ENCODE data around the gene DCUN1D3.

- TF ChIP-seq, protein P1, sequence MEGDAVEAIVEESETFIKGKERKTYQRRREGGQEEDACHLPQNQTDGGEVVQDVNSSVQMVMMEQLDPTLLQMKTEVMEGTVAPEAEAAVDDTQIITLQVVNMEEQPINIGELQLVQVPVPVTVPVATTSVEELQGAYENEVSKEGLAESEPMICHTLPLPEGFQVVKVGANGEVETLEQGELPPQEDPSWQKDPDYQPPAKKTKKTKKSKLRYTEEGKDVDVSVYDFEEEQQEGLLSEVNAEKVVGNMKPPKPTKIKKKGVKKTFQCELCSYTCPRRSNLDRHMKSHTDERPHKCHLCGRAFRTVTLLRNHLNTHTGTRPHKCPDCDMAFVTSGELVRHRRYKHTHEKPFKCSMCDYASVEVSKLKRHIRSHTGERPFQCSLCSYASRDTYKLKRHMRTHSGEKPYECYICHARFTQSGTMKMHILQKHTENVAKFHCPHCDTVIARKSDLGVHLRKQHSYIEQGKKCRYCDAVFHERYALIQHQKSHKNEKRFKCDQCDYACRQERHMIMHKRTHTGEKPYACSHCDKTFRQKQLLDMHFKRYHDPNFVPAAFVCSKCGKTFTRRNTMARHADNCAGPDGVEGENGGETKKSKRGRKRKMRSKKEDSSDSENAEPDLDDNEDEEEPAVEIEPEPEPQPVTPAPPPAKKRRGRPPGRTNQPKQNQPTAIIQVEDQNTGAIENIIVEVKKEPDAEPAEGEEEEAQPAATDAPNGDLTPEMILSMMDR (IDR thresholded peaks at IDR 0.05): no peak
- no peak for TF ChIP-seq POLR2A (IDR thresholded peaks at IDR 0.05)
These were observed 42.9 kb downstream of the DCUN1D3 start for GRCh38 chr16:20857281-20857680.
